H1 (cell line): ENCODE measurements around the gene PHLPP1. TPM values are rescaled to one million over a fixed set of nuclear protein-coding genes. Genes with fewer than 3 reads are reported as not detected.

ENCODE experiments used
- CTCF ChIA-PET: fragments of 300-600 bp; sonication (Branson Sonifier 250); formaldehyde crosslinking; loops from one replicate; lab custom pipeline; 2021; ENCODE audit not compliant: partially characterized antibody; lab: Charles Lee
- POLR2A ChIA-PET: fragments of 300-600 bp; sonication (Branson Sonifier 250); formaldehyde crosslinking; loops from one replicate; lab custom pipeline; 2021; ENCODE audit warnings: inconsistent platforms; ENCODE audit not compliant: partially characterized antibody; lab: Charles Lee
- DNase-seq, 2 experiments: peaks; one replicate each; pipeline versions ENCODE4 v3.0.0 to v3.0.0-alpha.2; 2010 to 2022; ENCODE audit warnings: low spot score in 2 of 2, low read depth in 1 of 2, mixed read lengths in 1 of 2
- FAIRE-seq: peaks from 2 replicates; lab custom pipeline; 2011; peaks lifted over from hg19 to GRCh38; lab: Jason Lieb, UNC
- H2AFZ ChIP-seq: 2 replicates; pipeline ENCODE4 v1.8.1; 2012; ENCODE audit warnings: low read length, inconsistent platforms
- H2AK5ac ChIP-seq: 2 replicates; pipeline ENCODE4 v1.6.1; 2013; ENCODE audit warnings: low read depth, low read length
- H2BK120ac ChIP-seq: replicated peaks from 2 replicates; pipeline ENCODE3; 2013; ENCODE audit warnings: low read depth, low read length, inconsistent platforms
- H2BK12ac ChIP-seq: 2 replicates; pipeline ENCODE4 v1.6.1; 2013; ENCODE audit warnings: low read depth, low read length
- H2BK15ac ChIP-seq: 2 replicates; pipeline ENCODE4 v1.6.1; 2013; ENCODE audit warnings: low read length
- H2BK20ac ChIP-seq: 2 replicates; pipeline ENCODE4 v1.6.1; 2013; ENCODE audit warnings: low read length
- H2BK5ac ChIP-seq: 2 replicates; pipeline ENCODE4 v1.6.1; 2013; ENCODE audit warnings: low read depth, low read length
- H3K14ac ChIP-seq: 2 replicates; pipeline ENCODE4 v1.6.1; 2013; ENCODE audit warnings: inconsistent platforms; ENCODE audit not compliant: insufficient read length
- H3K18ac ChIP-seq: 2 replicates; pipeline ENCODE4 v1.6.1; 2013; ENCODE audit warnings: low read length; ENCODE audit errors: extremely low read depth
- H3K23ac ChIP-seq: 2 replicates; pipeline ENCODE4 v1.6.1; 2013; ENCODE audit warnings: inconsistent platforms; ENCODE audit not compliant: insufficient read length
- H3K23me2 ChIP-seq: 2 replicates; pipeline ENCODE4 v1.6.1; 2013; ENCODE audit warnings: low read depth, low read length
- H3K27ac ChIP-seq: 2 replicates; pipeline ENCODE4 v1.6.1; 2011; ENCODE audit warnings: low read depth, low read length, inconsistent platforms
- H3K27me3 ChIP-seq, 4 experiments: replicated peaks in 1 of 4; 1 replicate in 1 of 4; 2 replicates in 3 of 4; pipeline versions ENCODE4 v1.6.1 to v1.8.1; 2011 to 2013; ENCODE audit warnings: low read length in 3 of 4, mild to moderate bottlenecking in 3 of 4, inconsistent platforms in 2 of 4, mixed read lengths in 2 of 4, moderate library complexity in 1 of 4; ENCODE audit not compliant: control insufficient read depth in 3 of 4, insufficient read depth in 3 of 4; ENCODE audit errors: extremely low read depth in 1 of 4
- H3K36me3 ChIP-seq, 4 experiments: 2 replicates each; pipeline versions ENCODE4 v1.6.1 to v1.8.1; 2011 to 2013; ENCODE audit warnings: mild to moderate bottlenecking in 4 of 4, low read length in 3 of 4, moderate library complexity in 2 of 4, control low read depth in 1 of 4, inconsistent platforms in 1 of 4; ENCODE audit not compliant: insufficient read depth in 4 of 4, control insufficient read depth in 2 of 4
- H3K4ac ChIP-seq: replicated peaks from 2 replicates; pipeline ENCODE3; 2013; ENCODE audit warnings: low read length, low read depth, mixed read lengths, inconsistent platforms; ENCODE audit not compliant: insufficient read length
- H3K4me1 ChIP-seq, 4 experiments: replicated peaks in 1 of 4; 1 replicate in 1 of 4; 2 replicates in 3 of 4; pipeline versions ENCODE4 v1.6.1 to v1.8.1; 2011 to 2013; ENCODE audit warnings: low read length in 3 of 4, inconsistent platforms in 2 of 4, mixed read lengths in 1 of 4; ENCODE audit not compliant: insufficient read depth in 4 of 4, control insufficient read depth in 3 of 4
- H3K4me2 ChIP-seq, 2 experiments: 2 replicates each; pipeline versions ENCODE4 v1.6.1 to v1.8.1; 2011 to 2013; ENCODE audit warnings: low read depth in 2 of 2, low read length in 2 of 2, control low read depth in 1 of 2, inconsistent platforms in 1 of 2, mild to moderate bottlenecking in 1 of 2; ENCODE audit not compliant: insufficient read depth in 1 of 2
- H3K4me3 ChIP-seq, 4 experiments: fragments of 200-600, 300-600 bp in 1 of 4; sonication (generic), shearing (Covaris generic), sonication (Bioruptor Twin) in 1 of 4; 2 replicates each; pipeline versions ENCODE4 v1.5.1 to v1.8.1; 2011 to 2016; ENCODE audit warnings: low read length in 4 of 4, low read depth in 3 of 4, control low read depth in 2 of 4, inconsistent platforms in 2 of 4, mild to moderate bottlenecking in 2 of 4, mixed read lengths in 1 of 4, moderate library complexity in 1 of 4; ENCODE audit not compliant: insufficient read depth in 2 of 4; ENCODE audit errors: extremely low read depth in 1 of 4
- H3K56ac ChIP-seq: replicated peaks from 2 replicates; pipeline ENCODE3; 2013; ENCODE audit warnings: low read depth, mild to moderate bottlenecking, mixed read lengths, low read length, inconsistent platforms; ENCODE audit not compliant: insufficient read length
- H3K79me1 ChIP-seq: 2 replicates; pipeline ENCODE4 v1.6.1; 2013; ENCODE audit warnings: low read depth, low read length, control low read depth
- H3K79me2 ChIP-seq, 2 experiments: 2 replicates each; pipeline versions ENCODE4 v1.6.1 to v1.8.1; 2012 to 2013; ENCODE audit warnings: low read length in 2 of 2, mild to moderate bottlenecking in 2 of 2, inconsistent platforms in 1 of 2; ENCODE audit not compliant: insufficient read depth in 2 of 2, control insufficient read depth in 1 of 2
- H3K9ac ChIP-seq, 4 experiments: replicated peaks in 1 of 4; 1 replicate in 1 of 4; 2 replicates in 3 of 4; pipeline versions ENCODE4 v1.6.1 to v1.8.1; 2011 to 2013; ENCODE audit warnings: low read depth in 3 of 4, low read length in 3 of 4, control low read depth in 2 of 4, mild to moderate bottlenecking in 2 of 4, moderate library complexity in 2 of 4, inconsistent platforms in 1 of 4; ENCODE audit errors: extremely low read depth in 1 of 4
- H3K9me3 ChIP-seq, 2 experiments: 2 replicates each; pipeline versions ENCODE4 v1.6.1 to v1.8.1; 2012 to 2013; ENCODE audit warnings: mild to moderate bottlenecking in 2 of 2, moderate library complexity in 2 of 2, control low read depth in 1 of 2, inconsistent platforms in 1 of 2, low read depth in 1 of 2, low read length in 1 of 2, mixed read lengths in 1 of 2; ENCODE audit not compliant: insufficient read depth in 2 of 2
- H4K20me1 ChIP-seq, 2 experiments: replicated peaks in 1 of 2; 2 replicates each; pipeline versions ENCODE3 to v1.8.1; 2011 to 2013; ENCODE audit warnings: inconsistent platforms in 2 of 2, low read length in 2 of 2, mild to moderate bottlenecking in 1 of 2; ENCODE audit not compliant: insufficient read depth in 2 of 2, control insufficient read depth in 1 of 2
- H4K5ac ChIP-seq: 2 replicates; pipeline ENCODE4 v1.6.1; 2013; ENCODE audit warnings: low read length, low read depth, mixed read lengths, inconsistent platforms; ENCODE audit not compliant: insufficient read length
- H4K8ac ChIP-seq: 2 replicates; pipeline ENCODE4 v1.8.0; 2013; ENCODE audit warnings: mild to moderate bottlenecking, moderate library complexity, low read length, inconsistent platforms; ENCODE audit not compliant: insufficient read depth; ENCODE audit errors: extremely low read depth
- H4K91ac ChIP-seq: replicated peaks from 2 replicates; pipeline ENCODE3; 2013; ENCODE audit warnings: low read length, mixed read lengths, inconsistent platforms; ENCODE audit not compliant: insufficient read length
- HDAC6 ChIP-seq: IDR thresholded peaks from one replicate; pipeline ENCODE4 v1.7.1; 2012; ENCODE audit warnings: low read depth, mild to moderate bottlenecking, inconsistent platforms, low read length, moderate library complexity
- JUN ChIP-seq: IDR thresholded peaks from 2 replicates; pipeline ENCODE4 v1.6.1; 2011; ENCODE audit warnings: low read depth, mild to moderate bottlenecking, improper control_type of control experiment, low read length
- NANOG ChIP-seq: IDR thresholded peaks from 2 replicates; pipeline ENCODE4 v1.6.1; 2011; ENCODE audit warnings: low read length, low read depth, mild to moderate bottlenecking, inconsistent platforms; ENCODE audit not compliant: insufficient read depth, poor library complexity, severe bottlenecking
- SP4 ChIP-seq: IDR thresholded peaks from 2 replicates; pipeline ENCODE4 v1.6.1; 2012; ENCODE audit warnings: low read length, inconsistent platforms
- SRF ChIP-seq: IDR thresholded peaks from 2 replicates; pipeline ENCODE4 v1.6.1; 2011; ENCODE audit warnings: mild to moderate bottlenecking, low read depth, low read length, moderate library complexity
- WGBS, 2 experiments: shearing (Covaris generic) in 1 of 2; methylation state at CpG; one replicate each; pipeline versions ENCODE4 v1.1.6 to v1.1.7; 2013 to 2015; ENCODE audit warnings: low lambda C conversion rate in 2 of 2, mixed read lengths in 2 of 2, inconsistent platforms in 1 of 2, low coverage in 1 of 2, missing lambda C conversion rate in 1 of 2; ENCODE audit not compliant: insufficient replicate concordance in 2 of 2, insufficient coverage in 1 of 2, insufficient read length in 1 of 2; ENCODE audit errors: extremely low coverage in 1 of 2, missing lambda C conversion rate in 1 of 2; 5-methylcytosine and 5-hydroxymethylcytosine counted together
- polyA plus RNA-seq, 7 experiments: library from polyadenylated mRNA; depleted of rRNA in 3 of 7; stranded (reverse) in 5 of 7; unstranded in 2 of 7; fragments of >200 nt in 5 of 7; fragments of 200-250 nt in 2 of 7; gene quantifications; 1 replicate in 5 of 7; 2 replicates in 1 of 7; 4 replicates in 1 of 7; pipeline versions ENCODE4 v1.2.1 to v1.2.3, GENCODE V29; 2011 to 2013; ENCODE audit warnings: missing spikeins in 2 of 7, mixed read lengths in 2 of 7
- total RNA-seq: library from RNA; stranded (reverse); fragmentation: NEBNext Ultra II Directional; extraction: Animal tissue kit (Norgen Biotek cat#: 25700); gene quantifications from 2 replicates; pipeline ENCODE4 v1.2.1, GENCODE V29; 2021

PHLPP1 gene
- total and polyA plus RNA-seq, 2 of the 8 experiments (the other 6 are each of a cell fraction or from before 2014, with no cell fraction given), result 28.0 to 66.3 TPM

- H3K56ac ChIP-seq, result no peak overlapping the region
- no peak overlapping the region for H3K4me2 ChIP-seq
- no peak overlapping the region for H3K23ac ChIP-seq
- no peak overlapping the region for H3K27ac ChIP-seq
- H3K9ac ChIP-seq, result no peak overlapping the region
- no peak overlapping the region for H3K14ac ChIP-seq
- no peak for TF ChIP-seq SP4
- no peak for TF ChIP-seq NANOG
- no peak for TF ChIP-seq SRF
- no peak for TF ChIP-seq HDAC6
- TF ChIP-seq JUN, result no peak
- H3K4me3 ChIP-seq, result no peak overlapping the region
- ChIA-PET CTCF (interaction anchor here (0.8 to 1.3 kb wide), 2 partner anchors 9 to 401 kb away, joined by 3 to 4 read pairs; no protein-coding TSS in a partner anchor), POLR2A (no interaction called here)
- no peak overlapping the region for H4K5ac ChIP-seq
- no peak overlapping the region for H3K18ac ChIP-seq
- no peaks in the 10 kb centered on the region for H3K4me1 ChIP-seq
- DNase-seq (no peak), FAIRE-seq (no peak)
- peaks cover 0 to 4% (median 0%) of the 10 kb centered on the region in 4 experiments; a peak in 2 of 8 replicates for H3K36me3 ChIP-seq
- 86% methylated on average over 11 of the region's 11 CpGs; no CpG with 5 or more reads in 1 of the 2 experiments for WGBS, 2 experiments
- no peak overlapping the region for H4K8ac ChIP-seq
- H3K27me3 ChIP-seq, result no peaks in the 10 kb centered on the region
- H2BK20ac ChIP-seq, result no peak overlapping the region
- no peaks in the 10 kb centered on the region for H3K79me2 ChIP-seq
- no peaks in the 10 kb centered on the region for H4K20me1 ChIP-seq
- no peaks in the 10 kb centered on the region for H3K23me2 ChIP-seq
- no peak overlapping the region for H2BK5ac ChIP-seq
- no peak overlapping the region for H2AFZ ChIP-seq
- no peak overlapping the region for H4K91ac ChIP-seq
- no peaks in the 10 kb centered on the region; the same call in 1 of the 2 replicates for H3K79me1 ChIP-seq
- no peak overlapping the region for H3K4ac ChIP-seq
- H2BK12ac ChIP-seq, result no peak overlapping the region
- H2BK15ac ChIP-seq, result no peak overlapping the region
- no peak overlapping the region for H2AK5ac ChIP-seq
- H3K9me3 ChIP-seq, result no peaks in the 10 kb centered on the region
- no peak overlapping the region for H2BK120ac ChIP-seq
Measured at GRCh38 chr18:62984656-62985315, 269.4 kb downstream of the PHLPP1 start.
